ENCODE results near the gene MMP20.

DNA sequence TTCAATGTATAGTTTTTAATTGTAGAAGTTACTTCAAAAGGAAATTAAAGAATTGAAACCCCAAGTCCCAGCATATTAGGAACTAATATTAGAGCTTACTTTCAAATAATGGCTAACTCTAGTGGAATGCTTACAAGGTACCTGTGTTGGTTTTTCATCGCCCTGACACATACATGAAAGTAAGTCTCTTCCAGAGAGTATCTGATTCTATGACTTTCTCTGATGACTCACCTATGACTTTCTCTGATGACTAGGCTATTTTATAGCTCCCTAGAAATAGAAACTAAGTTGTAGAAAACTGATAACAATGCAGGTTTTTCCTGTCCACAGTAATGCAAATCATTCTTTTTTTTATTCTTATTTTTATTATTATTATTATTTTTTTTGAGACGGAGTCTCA is 61.0 kb downstream of the MMP20 start:
- TF ChIP-seq, protein P1, sequence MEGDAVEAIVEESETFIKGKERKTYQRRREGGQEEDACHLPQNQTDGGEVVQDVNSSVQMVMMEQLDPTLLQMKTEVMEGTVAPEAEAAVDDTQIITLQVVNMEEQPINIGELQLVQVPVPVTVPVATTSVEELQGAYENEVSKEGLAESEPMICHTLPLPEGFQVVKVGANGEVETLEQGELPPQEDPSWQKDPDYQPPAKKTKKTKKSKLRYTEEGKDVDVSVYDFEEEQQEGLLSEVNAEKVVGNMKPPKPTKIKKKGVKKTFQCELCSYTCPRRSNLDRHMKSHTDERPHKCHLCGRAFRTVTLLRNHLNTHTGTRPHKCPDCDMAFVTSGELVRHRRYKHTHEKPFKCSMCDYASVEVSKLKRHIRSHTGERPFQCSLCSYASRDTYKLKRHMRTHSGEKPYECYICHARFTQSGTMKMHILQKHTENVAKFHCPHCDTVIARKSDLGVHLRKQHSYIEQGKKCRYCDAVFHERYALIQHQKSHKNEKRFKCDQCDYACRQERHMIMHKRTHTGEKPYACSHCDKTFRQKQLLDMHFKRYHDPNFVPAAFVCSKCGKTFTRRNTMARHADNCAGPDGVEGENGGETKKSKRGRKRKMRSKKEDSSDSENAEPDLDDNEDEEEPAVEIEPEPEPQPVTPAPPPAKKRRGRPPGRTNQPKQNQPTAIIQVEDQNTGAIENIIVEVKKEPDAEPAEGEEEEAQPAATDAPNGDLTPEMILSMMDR (IDR thresholded peaks at IDR 0.05) = no peak
- no peak for TF ChIP-seq POLR2AphosphoS5 (IDR thresholded peaks at IDR 0.05)
